DMS 273 treated with DMSO at 0.1 percent for 48 hours (cell line): ENCODE data around the gene NPEPPS.

ENCODE experiments used
- DNase-seq: peaks from one replicate; lab custom pipeline; 2025; lab: John Stamatoyannopoulos, UW

NPEPPS gene

DNA sequence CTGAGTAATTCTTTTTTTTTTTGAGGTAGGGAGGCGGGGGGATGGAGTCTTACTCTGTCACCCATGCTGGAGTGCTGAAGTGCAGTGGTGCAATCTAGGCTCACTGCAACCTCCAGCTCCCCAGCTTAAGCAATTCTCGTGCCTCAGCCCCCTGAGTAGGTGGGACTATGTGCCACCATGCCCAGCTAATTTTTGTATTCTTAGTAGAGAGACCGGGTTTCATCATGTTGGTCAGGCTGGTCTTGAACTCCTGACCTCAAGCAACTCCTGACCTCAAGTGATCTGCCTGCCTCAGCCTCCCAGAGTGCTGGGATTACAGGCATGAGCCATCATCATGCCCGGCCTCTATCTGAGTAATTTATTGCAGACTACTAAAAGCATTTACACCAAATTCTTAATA, 138.2 kb downstream of the NPEPPS start:
- DNase-seq = no peak

DNA sequence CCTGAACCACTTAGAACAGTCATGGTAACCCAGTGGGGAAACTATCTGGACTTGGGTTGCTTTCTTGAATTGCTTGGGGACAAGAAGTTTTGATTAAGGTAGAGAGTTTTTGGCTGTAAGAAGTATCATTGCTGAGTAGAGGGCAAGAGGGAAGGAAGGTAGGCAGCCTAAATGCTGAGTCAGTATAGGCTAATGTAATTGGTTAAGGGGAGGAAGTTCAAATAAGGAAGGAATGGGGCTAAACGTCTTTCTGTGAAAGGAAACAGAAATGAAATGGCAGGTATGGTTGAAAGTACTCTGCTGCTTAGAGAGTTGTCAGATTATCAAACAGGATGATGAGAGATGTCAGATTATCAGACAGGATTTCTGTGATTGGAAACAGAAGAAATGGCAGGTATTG, 139.2 kb downstream of the NPEPPS start:
- DNase-seq = no peak
